HCT116 (cell line): ENCODE results near the gene RMRP. TPM values are rescaled to one million over a fixed set of nuclear protein-coding genes. Genes with fewer than 3 reads are reported as not detected.

Source experiments
- ATAC-seq: fragments of 200-7000 bp; cut with Tn5 transposase; 2 replicates; pipeline ENCODE4 v1.9.1; 2020; ENCODE audit warnings: mild to moderate bottlenecking, moderate library complexity
- BruUV-seq: library from RNA; stranded (reverse); fragments of 400-500 nt; replicated peaks from 2 replicates; lab custom pipeline; 2021; lab: Mats Ljungman, UMichigan
- CTCF ChIA-PET: fragments of 300-600 bp; sonication (Branson Sonifier 250); formaldehyde crosslinking; loops from one replicate; lab custom pipeline; 2021; ENCODE audit warnings: antibody characterized with exemption; lab: Charles Lee
- POLR2A ChIA-PET: fragments of 300-600, 350-600 bp; sonication (Branson Sonifier 250); formaldehyde crosslinking; loops from one replicate; lab custom pipeline; 2021; ENCODE audit warnings: antibody characterized with exemption; lab: Charles Lee
- RAD21 ChIA-PET, 2 experiments: fragments of 300-600 bp; sonication (Branson Sonifier 250); formaldehyde crosslinking; loops; one replicate each; lab custom pipeline; 2023; ENCODE audit warnings: low total read pairs in 2 of 2; ENCODE audit not compliant: uncharacterized antibody in 2 of 2, unreplicated experiment in 2 of 2, low non-redundant PET in 1 of 2; lab: Charles Lee
- DNase-seq: peaks from one replicate; pipeline ENCODE4 v3.0.0-alpha.2; 2010; ENCODE audit warnings: low read depth, low spot score
- H2AFZ ChIP-seq: fragments of 200-600 bp; shearing (Covaris generic), sonication (generic); 2 replicates; pipeline ENCODE4 v1.6.1; 2017; ENCODE audit warnings: low read depth, mixed run types, mixed read lengths, antibody characterized with exemption, low read length; ENCODE audit not compliant: poor library complexity, severe bottlenecking
- H3K27ac ChIP-seq: 2 replicates; pipeline ENCODE4 v1.5.1; 2012; ENCODE audit warnings: low read depth, low read length
- H3K27me3 ChIP-seq: fragments of 200-600 bp; sonication (generic); 2 replicates; pipeline ENCODE4 v1.6.1; 2016; ENCODE audit warnings: mixed run types, low read length, mixed read lengths; ENCODE audit not compliant: insufficient read depth
- H3K36me3 ChIP-seq, 2 experiments: fragments of 200-500 bp in 1 of 2; fragments of 200-600 bp in 1 of 2; sonication (Bioruptor generic) in 1 of 2; sonication (generic) in 1 of 2; 2 replicates each; pipeline versions ENCODE4 v1.5.1 to v1.6.1; 2014 to 2016; ENCODE audit warnings: low read length in 2 of 2, inconsistent platforms in 1 of 2, mixed read lengths in 1 of 2, mixed run types in 1 of 2; ENCODE audit not compliant: insufficient read depth in 2 of 2, control insufficient read depth in 1 of 2
- H3K4me1 ChIP-seq, 2 experiments: fragments of 200-600 bp in 1 of 2; sonication (generic) in 1 of 2; 2 replicates each; pipeline versions ENCODE4 v1.5.1 to v1.6.1; 2012 to 2017; ENCODE audit warnings: low read length in 2 of 2, inconsistent platforms in 1 of 2, mild to moderate bottlenecking in 1 of 2, mixed read lengths in 1 of 2, mixed run types in 1 of 2, moderate library complexity in 1 of 2; ENCODE audit not compliant: insufficient read depth in 2 of 2, control insufficient read depth in 1 of 2
- H3K4me2 ChIP-seq: fragments of 200-600 bp; sonication (generic); 2 replicates; pipeline ENCODE4 v1.6.1; 2017; ENCODE audit warnings: mixed run types, low read length, mixed read lengths
- H3K4me3 ChIP-seq, 2 experiments: fragments of 200-600 bp in 1 of 2; sonication (generic) in 1 of 2; replicated peaks in 1 of 2; 2 replicates each; pipeline ENCODE4 v1.5.1; 2011 to 2016; ENCODE audit warnings: low read length in 2 of 2, control low read depth in 1 of 2, low read depth in 1 of 2, mild to moderate bottlenecking in 1 of 2, mixed read lengths in 1 of 2, mixed run types in 1 of 2
- H3K79me2 ChIP-seq: fragments of 200-600 bp; sonication (generic); 2 replicates; pipeline ENCODE4 v1.6.1; 2017; ENCODE audit warnings: mild to moderate bottlenecking, mixed run types, low read length, moderate library complexity, mixed read lengths; ENCODE audit not compliant: insufficient read depth
- H3K9ac ChIP-seq: fragments of 200-600 bp; sonication (generic); 2 replicates; pipeline ENCODE4 v1.6.1; 2016; ENCODE audit warnings: low read length, mixed read lengths
- H3K9me2 ChIP-seq: fragments of 200-600 bp; sonication (generic), shearing (Covaris generic); 2 replicates; pipeline ENCODE4 v1.6.1; 2017; ENCODE audit warnings: mixed run types, mild to moderate bottlenecking, moderate library complexity; ENCODE audit not compliant: insufficient read depth
- H3K9me3 ChIP-seq, 2 experiments: fragments of 200-500 bp in 1 of 2; fragments of 200-600 bp in 1 of 2; sonication (Bioruptor generic) in 1 of 2; sonication (generic) in 1 of 2; 2 replicates each; pipeline ENCODE4 v1.6.1; 2014 to 2017; ENCODE audit warnings: low read length in 2 of 2, mixed read lengths in 2 of 2, inconsistent platforms in 1 of 2, low read depth in 1 of 2, mild to moderate bottlenecking in 1 of 2, mixed run types in 1 of 2, moderate library complexity in 1 of 2; ENCODE audit not compliant: control insufficient read depth in 1 of 2, insufficient read depth in 1 of 2
- H4K20me1 ChIP-seq: fragments of 200-600 bp; sonication (generic), shearing (Covaris generic); 2 replicates; pipeline ENCODE4 v1.6.1; 2017; ENCODE audit warnings: mixed run types, mild to moderate bottlenecking, moderate library complexity; ENCODE audit not compliant: insufficient read depth
- CEBPB ChIP-seq: IDR thresholded peaks from 2 replicates; pipeline ENCODE4 v1.6.1; 2012; ENCODE audit warnings: low read depth
- CTCF ChIP-seq, 3 experiments: fragments of 200-600 bp in 1 of 3; sonication (generic) in 1 of 3; IDR thresholded peaks in 2 of 3; conservative IDR thresholded peaks in 1 of 3; 2 replicates each; pipeline ENCODE4 v1.5.1; 2012 to 2017; ENCODE audit warnings: low read depth in 2 of 3, low read length in 2 of 3, antibody characterized with exemption in 1 of 3, borderline replicate concordance in 1 of 3, control low read depth in 1 of 3, mild to moderate bottlenecking in 1 of 3, mixed read lengths in 1 of 3, mixed run types in 1 of 3, moderate library complexity in 1 of 3; ENCODE audit not compliant: insufficient read depth in 1 of 3
- ELF1 ChIP-seq: IDR thresholded peaks from 2 replicates; pipeline ENCODE4 v1.6.1; 2012; ENCODE audit warnings: low read depth, borderline replicate concordance
- EZH2 ChIP-seq: fragments of 200-600 bp; sonication (generic); IDR thresholded peaks from 2 replicates; pipeline ENCODE4 v1.6.1; 2017; ENCODE audit warnings: antibody characterized with exemption, mixed run types
- POLR2AphosphoS5 ChIP-seq: IDR thresholded peaks from 2 replicates; pipeline ENCODE4 v1.6.1; 2011; ENCODE audit warnings: mild to moderate bottlenecking, low read depth, low read length, moderate library complexity
- REST ChIP-seq: IDR thresholded peaks from 2 replicates; pipeline ENCODE4 v1.6.1; 2012; ENCODE audit warnings: low read depth
- SIN3A ChIP-seq: IDR thresholded peaks from 2 replicates; pipeline ENCODE4 v1.6.1; 2012; ENCODE audit warnings: low read depth
- TCF7L2 ChIP-seq: IDR thresholded peaks from 2 replicates; pipeline ENCODE4 v1.7.0; 2011; ENCODE audit warnings: borderline replicate concordance, inconsistent platforms; ENCODE audit not compliant: insufficient read depth, insufficient read length; ENCODE audit errors: extremely low read depth
- YY1 ChIP-seq: IDR thresholded peaks from 2 replicates; pipeline ENCODE4 v1.6.1; 2011; ENCODE audit warnings: low read length, low read depth, moderate library complexity, mild to moderate bottlenecking; ENCODE audit not compliant: insufficient replicate concordance; ENCODE audit errors: extremely low read depth
- ZBTB33 ChIP-seq: IDR thresholded peaks from 2 replicates; pipeline ENCODE4 v1.6.1; 2011; ENCODE audit warnings: mild to moderate bottlenecking, low read length, moderate library complexity; ENCODE audit not compliant: insufficient replicate concordance; ENCODE audit errors: extremely low read depth
- intact Hi-C: fragments of 100-400 bp; cut with micrococcal nuclease; formaldehyde crosslinking; loops from 2 replicates; pipeline ENCODE4 v1.10.0; 2022
- total RNA-seq: library from RNA; stranded (reverse); gene quantifications from one replicate; pipeline ENCODE4 v1.2.1, GENCODE V29; 2021; ENCODE audit not compliant: unreplicated experiment
- TF ChIP-seq, protein P1 (sequence below): IDR thresholded peaks from 2 replicates; pipeline ENCODE4 v1.6.1; 2012
- TF ChIP-seq, protein P2 (sequence below): IDR thresholded peaks from 2 replicates; pipeline ENCODE4 v1.6.1; 2012

RMRP gene
- total RNA-seq, 1 experiment from 2014 or later = 30,969 TPM

- no peaks in the 10 kb centered on the region for H3K9me3 ChIP-seq
- RAD21 ChIA-PET = no interaction called here
- no peak overlapping the region for H3K9ac ChIP-seq
- no peaks in the 10 kb centered on the region for H3K79me2 ChIP-seq
- peaks cover 0 to 11% of the 10 kb centered on the region in 2 experiments; a peak in 2 of 4 replicates for H3K4me1 ChIP-seq
- POLR2A ChIA-PET = no interaction called here
- no peaks in the 10 kb centered on the region for H4K20me1 ChIP-seq
- H3K4me3 ChIP-seq = no peak overlapping the region
- no peak overlapping the region for H3K4me2 ChIP-seq
- H3K27ac ChIP-seq = no peak overlapping the region
- CTCF ChIA-PET = no interaction called here
- H3K27me3 ChIP-seq = no peaks in the 10 kb centered on the region
- H2AFZ ChIP-seq = no peak overlapping the region
- DNase-seq (no peak), ATAC-seq (no peak)
- H3K9me2 ChIP-seq = no peaks in the 10 kb centered on the region
- intact Hi-C loops = no loop called here
- no TSS peak for BruUV-seq
- H3K36me3 ChIP-seq = no peaks in the 10 kb centered on the region
- no peak for TF ChIP-seq REST
- TF ChIP-seq EZH2 = no peak
- TF ChIP-seq TCF7L2 = no peak
- no peak for TF ChIP-seq POLR2AphosphoS5
- no peak for TF ChIP-seq ELF1
- no peak for TF ChIP-seq CTCF (IDR thresholded peaks at IDR 0.05 in 2 of 3, conservative IDR thresholded peaks at IDR 0.05 in 1 of 3; ENCODE audit: borderline replicate concordance in 1 of 3, insufficient read depth in 1 of 3, low read depth in 2 of 3, low read length in 2 of 3)
- no peak for TF ChIP-seq YY1
- no peak for TF ChIP-seq CEBPB
- TF ChIP-seq, protein P1, sequence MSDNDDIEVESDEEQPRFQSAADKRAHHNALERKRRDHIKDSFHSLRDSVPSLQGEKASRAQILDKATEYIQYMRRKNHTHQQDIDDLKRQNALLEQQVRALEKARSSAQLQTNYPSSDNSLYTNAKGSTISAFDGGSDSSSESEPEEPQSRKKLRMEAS = no peak
- TF ChIP-seq, protein P2, sequence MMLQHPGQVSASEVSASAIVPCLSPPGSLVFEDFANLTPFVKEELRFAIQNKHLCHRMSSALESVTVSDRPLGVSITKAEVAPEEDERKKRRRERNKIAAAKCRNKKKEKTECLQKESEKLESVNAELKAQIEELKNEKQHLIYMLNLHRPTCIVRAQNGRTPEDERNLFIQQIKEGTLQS = no peak
- TF ChIP-seq SIN3A = no peak
- TF ChIP-seq ZBTB33 = no peak
Observed at GRCh38 chr9:35675204-35675603, 17.4 kb upstream of the RMRP start.
